Lower leg skin (tissue), 3 donors: ENCODE measurements around the gene NOX1.

Experiments used
- CTCF ChIP-seq, 3 donors: fragments of 450-650 bp; IDR thresholded peaks; one replicate each; pipeline ENCODE4 v1.5.1; 2016; ENCODE audit warnings: antibody characterized with exemption in 3 of 3, mild to moderate bottlenecking in 3 of 3, moderate library complexity in 2 of 3
- POLR2A ChIP-seq, 2 donors: fragments of 450-650 bp; IDR thresholded peaks; one replicate each; pipeline ENCODE4 v1.6.1; 2016 to 2017; ENCODE audit warnings: antibody characterized with exemption in 2 of 2, mild to moderate bottlenecking in 1 of 2, moderate library complexity in 1 of 2

- TF ChIP-seq CTCF (IDR thresholded peaks at IDR 0.05) (no peak), POLR2A (IDR thresholded peaks at IDR 0.05) (no peak)
Observed at GRCh38 chrX:100819534-100819836, 54.7 kb downstream of the NOX1 start.
